LNCaP clone FGC (cell line): ENCODE measurements around the gene SLC23A2.

Experiments
- DNase-seq: peaks from one replicate; pipeline ENCODE4 v3.0.0-alpha.2; 2011; ENCODE audit warnings: low read depth
- H3K4me3 ChIP-seq: 2 replicates; pipeline ENCODE4 v1.5.1; 2011; ENCODE audit warnings: mild to moderate bottlenecking, low read depth, low read length, control low read depth
- TF ChIP-seq, protein P1 (sequence below): IDR thresholded peaks from 2 replicates; pipeline ENCODE4 v1.5.1; 2012; ENCODE audit warnings: mild to moderate bottlenecking; ENCODE audit not compliant: control insufficient read depth, insufficient read depth; ENCODE audit errors: extremely low read depth

SLC23A2 gene

DNA sequence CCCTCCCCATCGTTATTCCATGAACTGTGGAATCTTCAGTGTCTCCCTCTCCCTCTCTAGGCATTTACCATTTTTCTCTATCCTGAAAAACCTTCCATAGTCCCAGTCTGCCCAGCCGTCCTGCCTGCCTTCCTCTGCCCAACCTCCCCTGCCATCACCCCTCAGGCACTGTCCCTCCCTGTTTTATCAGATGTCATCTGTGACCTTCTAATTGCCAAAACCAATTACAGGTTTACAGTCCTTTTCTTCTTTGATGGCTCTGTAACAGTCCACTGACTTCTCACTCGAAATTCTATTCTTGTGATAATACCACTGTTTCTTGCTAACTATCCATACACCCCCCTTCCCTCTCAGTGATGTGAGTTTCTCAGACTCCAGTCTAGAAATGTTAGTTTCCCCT is 2.3 kb upstream of the SLC23A2 start:
- H3K4me3 ChIP-seq, result no peak overlapping the region
- TF ChIP-seq, protein P1, sequence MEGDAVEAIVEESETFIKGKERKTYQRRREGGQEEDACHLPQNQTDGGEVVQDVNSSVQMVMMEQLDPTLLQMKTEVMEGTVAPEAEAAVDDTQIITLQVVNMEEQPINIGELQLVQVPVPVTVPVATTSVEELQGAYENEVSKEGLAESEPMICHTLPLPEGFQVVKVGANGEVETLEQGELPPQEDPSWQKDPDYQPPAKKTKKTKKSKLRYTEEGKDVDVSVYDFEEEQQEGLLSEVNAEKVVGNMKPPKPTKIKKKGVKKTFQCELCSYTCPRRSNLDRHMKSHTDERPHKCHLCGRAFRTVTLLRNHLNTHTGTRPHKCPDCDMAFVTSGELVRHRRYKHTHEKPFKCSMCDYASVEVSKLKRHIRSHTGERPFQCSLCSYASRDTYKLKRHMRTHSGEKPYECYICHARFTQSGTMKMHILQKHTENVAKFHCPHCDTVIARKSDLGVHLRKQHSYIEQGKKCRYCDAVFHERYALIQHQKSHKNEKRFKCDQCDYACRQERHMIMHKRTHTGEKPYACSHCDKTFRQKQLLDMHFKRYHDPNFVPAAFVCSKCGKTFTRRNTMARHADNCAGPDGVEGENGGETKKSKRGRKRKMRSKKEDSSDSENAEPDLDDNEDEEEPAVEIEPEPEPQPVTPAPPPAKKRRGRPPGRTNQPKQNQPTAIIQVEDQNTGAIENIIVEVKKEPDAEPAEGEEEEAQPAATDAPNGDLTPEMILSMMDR, result no peak
- no peak for DNase-seq

DNA sequence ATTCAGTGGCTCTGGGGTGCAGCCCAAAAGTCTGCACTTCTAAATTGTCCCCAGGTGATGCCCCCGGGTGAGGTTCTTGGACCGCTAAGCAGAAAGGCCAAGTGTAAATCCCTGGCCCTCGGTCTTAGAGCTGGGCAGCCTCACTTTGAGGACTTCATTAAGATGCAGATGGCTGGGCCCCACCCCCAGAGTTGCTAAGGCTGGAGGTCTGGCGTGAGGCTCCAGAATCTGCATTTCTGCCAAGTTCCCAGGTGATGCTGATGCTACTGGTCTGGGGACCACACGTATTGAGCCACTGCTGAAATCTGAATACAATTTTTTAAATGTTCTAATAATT is 735 bp upstream of the SLC23A2 start:
- H3K4me3 ChIP-seq, result peak overlapping the region; percentile 74

DNA sequence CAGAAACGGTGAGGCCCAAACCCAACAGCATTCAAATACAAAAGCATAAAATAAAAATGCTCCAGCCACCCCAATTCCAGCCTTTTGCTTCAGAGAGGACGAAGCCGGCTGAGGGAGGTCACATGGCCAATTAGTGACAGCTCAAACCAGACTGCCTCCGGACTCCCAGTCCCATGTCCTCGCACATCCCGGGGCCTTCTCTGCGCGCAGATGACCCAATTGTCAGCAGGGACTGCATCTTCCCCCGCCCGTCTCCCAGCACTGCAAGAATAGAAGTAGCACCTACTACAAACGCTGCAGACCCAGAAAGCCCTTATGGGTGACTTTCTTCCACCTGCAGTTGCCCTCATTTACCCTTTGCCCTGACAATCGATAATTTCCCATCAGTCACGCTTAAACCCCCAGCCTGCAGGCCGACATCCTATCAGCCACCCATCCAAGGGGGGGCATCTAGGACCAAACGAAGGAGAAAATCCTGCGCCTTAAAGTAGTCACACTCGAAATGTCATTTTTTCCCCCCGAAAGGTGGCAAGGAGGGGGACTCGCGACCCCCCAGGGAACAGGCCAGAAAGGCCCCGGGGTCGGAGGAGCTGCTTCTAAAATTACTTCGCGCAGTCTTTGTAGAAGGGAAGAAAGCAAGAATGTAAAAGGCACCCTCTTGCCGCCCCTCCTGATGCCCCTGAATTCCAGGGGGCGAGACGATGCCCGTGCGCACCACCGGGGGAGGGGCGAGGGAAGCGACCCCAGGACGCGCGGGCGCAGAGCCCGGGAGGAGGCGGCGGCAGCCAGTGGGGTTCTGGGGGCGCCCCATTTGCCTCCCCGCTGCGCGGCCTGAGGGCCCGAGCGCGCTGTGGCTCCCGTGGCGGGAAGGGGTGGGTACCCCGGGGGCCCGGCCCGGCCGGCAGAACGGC is 792 bp downstream of the SLC23A2 start:
- no peak for DNase-seq
- TF ChIP-seq, protein P1, result no peak
- peak overlapping the region; percentile 74 for H3K4me3 ChIP-seq

More for the DNA sequence above, 735 bp upstream of the SLC23A2 start:
- TF ChIP-seq, protein P1, result no peak
- no peak for DNase-seq

DNA sequence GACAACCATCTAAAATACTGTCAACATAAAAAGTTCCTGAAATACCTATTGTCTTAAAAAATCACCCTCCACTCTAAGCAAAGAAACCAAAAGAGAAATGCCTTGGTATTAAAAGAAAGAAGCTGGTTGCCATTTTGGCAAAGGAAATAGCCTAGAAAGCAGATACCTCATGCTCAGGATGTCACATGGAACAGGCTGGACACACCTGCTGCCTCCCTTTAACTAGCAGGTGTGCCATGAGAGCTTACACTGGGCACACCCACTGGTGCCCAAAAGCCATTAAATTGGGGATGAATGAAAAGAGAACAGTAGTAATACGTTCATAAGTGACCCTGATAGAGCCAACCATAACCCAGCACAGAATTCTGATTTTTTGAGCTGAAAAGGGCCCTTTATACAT is 1.5 kb downstream of the SLC23A2 start:
- DNase-seq, result no peak
- H3K4me3 ChIP-seq, result no peak overlapping the region; the same call in 1 of the 2 replicates
- TF ChIP-seq, protein P1, result no peak

DNA sequence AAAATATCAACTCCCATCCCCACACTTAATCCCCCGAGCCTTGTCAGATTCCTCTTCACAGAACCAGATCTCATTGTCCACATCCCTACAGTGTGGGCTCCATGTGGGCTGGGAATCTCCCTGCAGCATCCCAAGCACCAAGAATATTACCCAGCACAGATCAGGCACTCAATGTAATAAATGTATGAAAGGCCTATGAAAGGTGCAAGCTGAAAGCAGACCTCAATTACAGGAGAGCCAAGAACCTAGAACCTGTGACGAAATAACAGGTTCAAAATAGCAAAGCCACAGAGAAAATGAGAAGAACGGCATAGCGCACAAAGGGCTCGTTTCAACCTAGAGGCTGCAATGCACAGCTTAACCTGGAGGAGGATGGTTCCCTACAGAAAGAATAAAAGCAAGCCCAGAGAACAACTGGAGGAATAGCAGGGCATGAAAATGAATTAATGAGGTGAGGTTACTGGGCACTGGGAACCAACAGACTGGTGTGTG is 3.1 kb downstream of the SLC23A2 start:
- DNase-seq, result no peak
- TF ChIP-seq, protein P1, result no peak

DNA sequence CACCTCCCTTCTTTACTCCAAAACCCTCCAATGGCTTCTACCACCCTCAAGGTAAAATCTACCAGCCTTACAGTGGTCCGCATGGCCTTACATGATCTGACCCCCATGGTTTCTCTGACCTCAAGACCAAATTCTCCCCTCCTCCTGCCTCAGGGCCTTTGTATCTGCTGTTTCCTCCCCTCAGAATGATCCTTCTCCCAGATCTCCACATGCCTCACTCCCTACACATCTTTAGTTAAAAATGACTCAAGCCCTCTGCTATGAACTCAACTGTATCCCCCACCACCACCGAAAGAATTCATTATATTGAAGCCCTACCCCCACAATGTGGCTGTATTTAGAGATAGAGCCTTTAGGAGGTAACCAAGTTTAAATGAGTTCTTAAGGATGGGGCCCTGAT is 4.1 kb downstream of the SLC23A2 start:
- no peak overlapping the region for H3K4me3 ChIP-seq
- DNase-seq, result no peak
- TF ChIP-seq, protein P1, result no peak

More for the DNA sequence above, 3.1 kb downstream of the SLC23A2 start:
- no peak overlapping the region for H3K4me3 ChIP-seq

DNA sequence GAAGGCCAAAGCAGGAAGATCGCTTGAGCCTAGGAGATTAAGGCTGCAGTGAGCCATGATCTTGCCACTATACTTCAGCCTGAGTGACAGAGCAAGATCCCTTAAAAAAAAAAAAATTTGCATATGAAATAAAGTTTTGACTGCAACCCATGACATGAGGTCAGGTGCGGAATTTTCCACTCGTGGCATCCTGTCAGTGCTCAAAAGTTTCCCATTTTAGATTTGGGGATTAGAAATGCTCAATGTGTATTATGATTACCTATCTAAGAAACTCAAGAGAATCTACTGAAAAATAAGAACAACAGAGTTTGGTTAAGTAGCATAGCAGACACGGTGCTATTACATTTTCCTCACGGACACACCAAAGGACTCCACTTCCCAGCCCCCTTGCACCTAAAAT is 11.7 kb downstream of the SLC23A2 start:
- H3K4me3 ChIP-seq, result no peak overlapping the region
- TF ChIP-seq, protein P1, result no peak
- no peak for DNase-seq
